Stimulated activated CD8-positive, alpha-beta memory T cell treated with anti-CD3 and anti-CD28 coated beads, Interleukin-15, amount 100 ng/mL, for 4 hours (primary cell): Measurements from ENCODE around the gene MFF.
"Not testable (repeated sequence)": the region's sequence is repeated elsewhere in the genome, so short reads cannot be mapped to it uniquely, and the experiment has no call there.

ENCODE experiments used
- DNase-seq, 2 donors: peaks; one replicate each; pipeline ENCODE4 v3.0.0-alpha.2; 2020; ENCODE audit warnings: low read depth in 2 of 2

MFF gene

DNA sequence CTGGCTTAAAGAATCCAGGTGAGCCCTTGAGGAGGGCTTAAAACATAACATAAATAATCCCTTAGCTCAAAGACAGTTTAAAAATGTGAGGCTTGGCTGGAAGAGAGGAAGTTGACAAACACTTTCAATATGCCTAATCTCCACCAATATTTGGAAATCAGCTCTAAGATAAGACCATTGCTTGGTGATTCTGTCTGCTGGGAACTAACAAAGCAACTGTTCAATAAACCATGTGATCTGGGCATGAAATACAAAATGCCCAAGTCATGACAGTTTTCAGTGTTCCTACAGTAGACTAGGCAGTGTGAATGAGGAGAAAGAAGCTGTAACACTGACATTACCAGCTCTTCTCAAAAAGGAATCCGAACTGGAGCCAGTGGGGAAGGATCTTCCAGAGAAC, 10.7 kb downstream of the MFF start:
- DNase-seq: no peak

DNA sequence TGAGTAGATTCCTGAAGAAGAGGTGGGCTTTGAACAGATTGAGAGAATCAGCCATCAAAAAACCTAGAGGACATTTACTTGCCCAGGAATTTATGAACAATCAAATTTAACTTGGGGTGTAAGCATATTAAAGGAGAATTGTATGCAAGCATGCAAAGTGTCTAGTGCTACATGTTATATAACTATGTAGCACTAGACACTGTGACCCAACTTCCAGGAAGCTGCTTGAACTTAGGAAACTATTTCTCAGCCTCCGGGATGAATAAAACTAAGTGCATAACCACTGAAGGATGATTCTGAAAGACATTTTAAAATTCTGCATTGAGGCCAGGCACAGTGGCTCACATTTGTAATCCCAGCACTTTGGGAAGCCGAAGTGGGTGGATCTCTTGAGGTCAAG, 12.4 kb downstream of the MFF start:
- no peak for DNase-seq

DNA sequence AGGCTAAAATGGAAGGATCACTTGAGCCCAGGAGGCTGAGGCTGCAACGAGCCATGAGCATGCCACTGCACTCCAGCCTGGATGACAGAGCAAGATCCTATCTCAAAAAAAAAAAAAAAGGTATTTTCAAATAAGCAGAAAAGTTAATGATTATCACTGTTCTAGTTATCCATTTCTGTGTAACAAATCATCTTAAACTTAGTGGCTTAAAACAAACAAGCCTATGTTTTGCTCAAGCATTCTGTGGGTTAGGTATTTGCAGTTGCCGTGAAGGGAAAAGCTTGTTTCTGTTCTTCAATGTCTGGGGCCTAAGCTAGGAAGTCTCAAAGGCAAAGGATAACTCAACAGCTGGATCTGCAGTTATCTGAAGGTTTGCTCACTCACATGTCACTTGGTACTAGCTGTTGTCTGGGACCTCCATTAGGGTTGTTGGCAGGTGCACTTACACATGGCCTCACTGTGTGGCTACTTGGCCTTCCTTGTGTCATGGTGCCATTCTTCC, 14.1 kb downstream of the MFF start:
- DNase-seq: no peak

DNA sequence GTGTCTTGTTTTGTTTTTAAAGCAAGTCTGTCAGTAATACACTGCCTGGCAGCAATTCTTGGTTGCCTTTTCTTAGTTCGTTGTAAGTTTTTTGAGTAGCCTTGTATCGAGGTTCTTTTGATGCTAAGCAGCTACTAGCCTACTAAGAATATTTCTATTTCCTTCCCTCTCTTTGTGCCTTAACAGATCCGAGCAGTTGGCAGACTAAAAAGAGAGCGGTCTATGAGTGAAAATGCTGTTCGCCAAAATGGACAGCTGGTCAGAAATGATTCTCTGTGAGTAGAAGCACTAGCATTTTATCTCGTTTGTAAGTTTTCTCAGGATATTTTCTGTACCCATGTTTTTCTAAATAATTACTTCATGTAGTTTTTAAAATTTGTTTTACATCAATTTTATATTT, 15.1 kb downstream of the MFF start:
- no peak for DNase-seq

DNA sequence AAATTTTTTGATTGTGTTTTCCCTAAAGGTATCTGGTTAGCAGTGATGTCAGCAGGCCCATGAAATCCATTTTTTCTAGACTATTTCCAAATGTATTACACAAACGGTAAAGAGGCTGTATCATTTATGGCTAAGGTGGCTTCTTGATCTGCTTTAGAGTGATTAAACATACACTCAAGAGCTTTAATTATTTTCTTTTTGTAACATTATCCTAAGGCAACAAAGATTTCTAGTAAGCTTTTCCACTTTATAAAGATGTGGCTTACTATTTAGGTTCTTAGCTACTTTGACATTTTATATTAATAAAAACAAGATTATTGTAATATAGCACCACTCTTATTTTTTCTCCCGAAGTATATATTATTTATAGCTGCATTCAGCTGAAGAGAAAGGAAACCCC, 16.5 kb downstream of the MFF start:
- DNase-seq: no peak

DNA sequence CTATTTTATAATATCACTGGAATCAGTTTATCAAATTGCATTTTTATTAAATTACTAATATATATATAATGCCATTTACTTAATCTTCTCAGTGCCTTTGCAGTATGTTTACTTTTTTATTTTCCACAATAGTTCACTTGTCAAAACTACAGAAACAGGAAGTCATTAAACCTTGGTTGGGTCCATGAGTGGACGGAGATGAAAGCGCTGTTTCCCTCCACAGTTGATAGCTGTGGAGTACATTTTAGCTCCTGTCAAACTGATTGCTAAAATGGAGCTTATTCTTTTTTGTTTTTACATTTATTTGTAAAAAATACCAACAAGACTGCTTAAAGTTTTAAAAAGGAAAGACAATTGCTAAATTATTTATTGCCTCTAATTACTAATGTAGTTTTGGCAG, 19.2 kb downstream of the MFF start:
- no peak for DNase-seq

DNA sequence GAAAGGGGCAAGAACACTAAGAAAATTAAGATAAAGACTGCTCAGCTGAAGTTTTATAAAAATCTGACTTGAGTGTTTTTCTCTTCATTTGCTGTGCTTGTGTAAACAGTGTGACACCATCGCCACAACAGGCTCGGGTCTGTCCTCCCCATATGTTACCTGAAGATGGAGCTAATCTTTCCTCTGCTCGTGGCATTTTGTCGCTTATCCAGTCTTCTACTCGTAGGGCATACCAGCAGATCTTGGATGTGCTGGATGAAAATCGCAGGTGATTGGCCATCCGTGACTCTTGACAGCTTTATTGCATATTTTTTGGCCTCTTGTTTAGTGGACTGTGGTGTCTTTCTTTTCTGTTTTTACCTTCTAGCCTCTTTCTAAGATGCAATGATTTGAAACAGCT, 22.1 kb downstream of the MFF start:
- no peak for DNase-seq

DNA sequence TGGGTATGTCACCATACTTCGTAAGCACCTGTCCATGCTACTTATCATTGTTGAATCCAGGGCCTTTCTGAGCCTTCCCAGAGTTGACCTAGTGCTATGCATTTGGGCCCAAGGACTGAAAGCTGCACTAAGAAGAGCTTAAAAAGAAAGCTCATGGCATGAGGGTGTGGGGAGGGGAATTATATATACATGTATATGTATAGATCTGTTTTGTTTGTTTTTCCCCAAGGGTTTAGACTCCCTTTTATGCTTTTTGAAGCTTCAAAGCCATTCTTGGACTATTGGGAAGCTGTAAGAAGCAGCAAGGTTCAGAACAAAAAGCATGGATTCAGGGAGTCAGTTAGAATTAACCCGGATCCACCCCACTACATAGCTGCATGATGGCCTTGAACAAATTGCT, 23.3 kb downstream of the MFF start:
- DNase-seq: no peak

DNA sequence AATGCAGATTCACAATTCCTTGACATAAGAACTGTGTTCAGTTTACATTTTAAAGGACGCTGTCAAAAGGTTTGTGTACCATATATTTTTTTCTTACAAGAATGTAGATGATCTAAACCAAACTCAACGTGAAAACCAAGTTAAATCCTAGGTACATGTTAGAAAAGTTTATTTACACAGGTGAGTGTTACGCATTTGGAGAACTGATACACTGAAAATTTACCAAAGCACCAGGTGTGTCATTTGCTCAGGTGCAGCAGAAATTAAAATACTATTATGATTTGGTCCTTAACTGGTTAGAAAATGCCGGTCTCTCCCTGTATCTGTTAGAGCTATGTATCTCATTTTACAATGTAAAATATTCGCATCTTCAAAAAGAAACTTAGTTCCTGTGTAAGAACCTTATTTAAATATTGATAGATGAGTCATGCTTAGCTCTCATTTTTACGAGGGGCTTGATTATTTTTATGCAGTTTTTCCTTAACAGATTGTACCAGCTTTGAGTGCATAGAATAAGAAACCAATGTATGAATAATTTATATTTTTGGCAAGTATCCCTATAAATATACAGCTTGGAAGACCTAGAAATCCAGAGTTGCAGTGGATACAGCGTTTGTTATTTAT, 25.1 kb downstream of the MFF start:
- DNase-seq: no peak

DNA sequence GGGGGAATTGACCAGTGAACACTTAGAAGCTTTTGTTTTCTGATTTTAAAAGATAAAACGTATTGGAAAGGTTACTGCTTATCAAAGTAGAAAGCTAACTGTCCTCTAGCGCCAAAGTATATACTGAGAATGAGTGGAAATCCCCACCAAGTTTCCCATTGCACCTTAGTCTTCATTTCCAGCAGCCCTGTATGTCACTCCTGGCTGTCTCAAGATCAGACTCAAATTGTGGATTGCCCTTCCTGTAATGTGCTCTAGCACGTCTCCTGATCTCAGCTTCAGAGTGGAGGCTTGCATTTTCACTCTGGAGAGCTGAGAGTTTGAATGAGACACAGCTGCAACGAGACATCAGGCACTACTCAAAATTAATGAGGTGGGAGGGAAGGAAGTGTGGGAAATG, 26.6 kb downstream of the MFF start:
- DNase-seq: no peak

DNA sequence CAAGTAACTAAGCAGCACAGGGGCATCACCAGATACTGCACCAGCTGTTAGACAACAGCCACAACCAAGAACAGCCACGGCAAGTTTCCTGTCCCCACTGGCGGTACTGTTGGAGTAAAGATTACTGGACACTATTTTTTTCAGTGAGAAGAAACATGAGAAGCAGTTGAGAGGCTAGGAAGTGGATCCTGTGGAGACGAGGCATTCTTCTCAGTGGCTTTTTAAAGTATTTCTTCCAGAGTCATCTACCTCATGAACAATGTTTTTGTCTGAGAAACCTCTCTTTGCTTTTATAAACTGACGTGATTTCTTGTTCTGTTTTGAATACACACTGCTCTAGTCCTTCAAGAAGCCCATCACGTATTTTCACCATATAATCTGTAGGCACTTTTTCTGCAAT, 35.3 kb downstream of the MFF start:
- no peak for DNase-seq

DNA sequence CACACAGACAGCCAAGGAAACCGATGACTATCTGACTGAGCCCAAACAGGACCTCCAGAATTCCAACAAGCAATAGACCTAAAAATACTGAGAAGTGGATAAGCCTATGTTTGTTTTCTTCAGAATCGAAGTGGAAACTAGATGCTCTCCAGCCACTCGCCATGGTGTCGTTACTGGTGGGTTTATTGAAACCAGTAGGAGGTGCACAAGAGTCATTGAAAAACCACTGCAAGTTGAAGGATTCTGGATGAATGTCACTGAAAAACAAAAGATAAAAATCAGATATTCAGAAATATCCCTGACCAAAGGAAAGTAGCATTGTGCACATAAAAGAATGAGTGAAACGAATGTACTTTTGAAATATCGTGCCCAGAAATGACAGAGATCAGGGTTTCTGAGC, 38.7 kb downstream of the MFF start:
- no peak for DNase-seq

DNA sequence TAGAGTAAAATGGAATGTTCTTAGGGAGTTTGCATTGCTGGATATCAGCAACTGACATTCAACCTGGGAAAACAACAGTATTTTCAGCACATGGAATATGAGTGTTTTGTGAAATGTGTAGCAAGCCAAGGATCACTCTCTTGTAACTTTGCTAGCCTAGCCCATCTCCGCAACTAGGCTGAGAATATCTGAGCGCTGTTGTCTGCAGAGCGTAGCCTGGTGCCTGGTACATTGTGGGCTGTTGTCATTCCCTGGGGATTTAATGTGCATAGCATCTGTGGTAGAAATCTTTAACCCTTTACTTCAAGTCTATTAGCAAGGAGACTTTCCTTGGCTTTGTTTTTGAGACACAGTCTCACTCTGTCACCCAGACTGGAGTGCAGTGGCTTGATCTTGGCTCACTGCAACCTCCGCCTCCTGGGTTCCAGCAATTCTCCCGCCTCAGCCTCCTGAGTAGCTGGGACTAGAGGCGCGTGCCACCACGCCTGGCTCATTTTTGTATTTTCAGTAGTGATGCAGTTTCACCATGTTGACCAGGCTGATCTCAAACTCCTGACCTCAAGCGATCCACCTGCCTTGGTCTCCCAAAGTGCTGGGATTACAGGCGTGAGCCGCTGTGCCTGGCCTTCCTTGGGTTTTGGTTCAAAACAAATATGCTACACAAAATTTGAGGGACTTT, 39.7 kb downstream of the MFF start:
- DNase-seq: not testable (repeated sequence)

DNA sequence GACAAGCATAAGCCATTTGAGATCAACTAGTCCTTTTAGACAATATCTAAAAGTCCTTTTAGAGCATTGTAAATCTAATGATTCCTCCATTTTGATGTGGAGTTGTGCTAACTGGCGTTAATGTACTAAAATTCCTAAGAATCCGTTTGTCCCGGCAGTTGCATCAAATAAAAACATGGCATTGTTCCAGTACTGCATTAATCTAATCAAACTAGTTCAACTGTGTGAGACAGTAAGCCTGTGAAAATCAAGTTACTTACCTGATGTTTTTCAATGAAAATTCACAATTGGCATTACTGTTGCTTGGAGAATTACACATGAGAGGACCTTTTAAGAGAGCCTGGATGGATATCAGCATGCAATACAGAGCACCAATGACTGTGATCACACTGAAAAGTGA, 40.8 kb downstream of the MFF start:
- no peak for DNase-seq

DNA sequence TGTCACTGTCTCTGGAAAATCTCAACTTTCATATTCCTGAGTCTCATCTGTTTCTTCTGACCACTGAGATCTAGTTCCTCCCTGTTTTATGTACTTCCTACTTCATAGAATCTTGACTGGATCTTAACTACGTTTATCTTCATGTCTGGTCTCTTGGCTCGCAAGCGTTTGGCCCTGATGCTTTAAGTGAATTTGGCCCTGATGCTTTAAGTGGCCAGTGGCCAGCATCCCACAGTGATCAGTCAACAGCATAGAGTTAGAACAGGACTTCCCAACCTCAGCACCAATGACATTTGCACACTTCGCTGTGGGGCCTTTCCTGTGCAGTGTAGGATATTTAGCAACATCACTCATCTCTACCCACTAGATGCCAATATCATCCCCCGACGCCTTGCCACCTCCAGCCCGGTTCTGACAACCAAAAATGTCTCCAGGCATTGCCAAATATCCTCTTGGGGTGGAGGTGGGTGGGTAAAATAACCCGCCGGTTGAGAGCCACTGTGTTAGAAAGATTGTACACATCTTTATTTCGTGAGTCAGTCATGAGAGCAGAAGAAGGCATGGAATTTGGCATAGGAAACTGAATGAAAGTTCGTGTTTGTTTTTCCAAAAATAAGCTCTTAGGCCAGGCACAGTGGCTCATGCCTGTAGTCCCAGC, 41.8 kb downstream of the MFF start:
- DNase-seq: no peak

DNA sequence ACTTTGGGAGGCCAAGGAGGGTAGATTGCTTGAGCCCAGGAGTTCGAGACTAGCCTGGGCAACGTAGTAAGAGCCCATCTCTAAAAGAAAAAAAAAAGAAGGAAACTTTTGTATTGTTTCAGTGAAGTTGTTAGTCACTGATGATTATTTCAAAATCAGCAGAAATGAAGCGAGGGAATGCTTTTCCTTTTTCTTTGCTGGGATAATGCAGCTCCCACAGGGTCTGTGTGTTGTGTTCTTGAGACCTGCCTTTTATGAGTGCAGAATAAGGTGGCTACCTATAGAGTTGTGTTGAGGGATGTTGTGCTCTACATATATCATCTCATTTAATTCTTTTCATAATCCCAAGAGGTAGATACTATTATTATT, 42.4 kb downstream of the MFF start:
- DNase-seq: no peak

DNA sequence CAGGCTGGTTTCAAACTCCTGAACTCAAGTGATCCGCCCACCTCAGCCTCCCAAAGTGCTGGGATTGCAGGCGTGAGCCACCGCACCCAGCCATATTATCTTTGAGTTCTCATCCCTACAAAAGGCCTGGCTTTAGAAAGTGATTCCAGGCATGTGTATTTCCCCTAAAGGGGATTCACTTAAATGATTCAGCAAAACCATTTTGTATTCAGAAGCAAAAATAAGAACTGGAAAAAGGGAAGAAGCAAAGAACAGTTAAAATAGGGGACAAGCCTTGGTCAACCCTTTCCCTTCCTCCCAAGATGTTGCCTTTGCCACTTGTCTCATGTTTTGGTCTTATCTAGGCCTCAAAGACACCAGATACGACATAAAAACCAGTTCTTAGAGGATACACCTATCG, 43.5 kb downstream of the MFF start:
- DNase-seq: no peak

DNA sequence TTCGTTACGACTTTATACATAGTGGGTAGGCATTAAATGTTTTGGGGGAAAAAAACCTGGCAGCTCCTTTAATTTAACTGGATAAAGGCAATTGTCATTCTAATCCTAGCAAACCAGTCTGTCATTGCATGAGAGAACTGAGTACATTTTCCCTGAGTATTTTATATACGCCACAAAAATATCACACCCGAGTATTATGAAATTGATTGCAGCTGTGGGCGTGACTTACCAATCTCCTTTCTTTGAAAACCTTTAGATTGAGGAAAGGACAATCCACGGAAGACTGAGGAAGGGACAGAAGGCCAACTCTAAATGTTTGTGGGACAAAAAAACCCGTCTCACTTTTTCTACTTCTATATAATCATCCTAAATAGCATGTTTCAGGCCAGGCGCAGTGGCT, 45.0 kb downstream of the MFF start:
- no peak for DNase-seq

DNA sequence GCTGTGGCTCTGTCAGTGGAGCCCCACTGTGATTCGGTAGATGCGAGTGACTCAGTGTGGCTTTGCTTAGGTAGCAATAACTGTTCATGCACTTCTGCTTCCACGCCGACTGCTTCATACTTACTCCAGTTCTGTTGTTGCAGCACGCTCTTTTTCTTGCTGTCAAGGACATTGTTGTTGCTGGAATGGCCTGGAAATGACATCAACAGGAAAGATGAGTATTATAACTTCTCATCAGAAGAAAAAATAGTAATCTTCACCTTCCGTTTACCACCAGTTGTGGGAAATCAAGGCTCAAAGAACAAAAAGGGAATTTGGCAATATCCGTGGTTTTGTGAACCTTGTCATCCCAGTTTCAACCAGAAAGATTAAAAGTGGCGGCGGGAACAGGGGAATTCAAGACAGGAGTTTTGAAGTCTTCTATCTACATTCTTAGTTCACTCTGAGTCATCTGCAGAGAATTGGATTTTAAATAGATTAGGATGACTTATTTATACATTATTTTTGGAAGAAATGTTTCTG, 45.8 kb downstream of the MFF start:
- DNase-seq: no peak

DNA sequence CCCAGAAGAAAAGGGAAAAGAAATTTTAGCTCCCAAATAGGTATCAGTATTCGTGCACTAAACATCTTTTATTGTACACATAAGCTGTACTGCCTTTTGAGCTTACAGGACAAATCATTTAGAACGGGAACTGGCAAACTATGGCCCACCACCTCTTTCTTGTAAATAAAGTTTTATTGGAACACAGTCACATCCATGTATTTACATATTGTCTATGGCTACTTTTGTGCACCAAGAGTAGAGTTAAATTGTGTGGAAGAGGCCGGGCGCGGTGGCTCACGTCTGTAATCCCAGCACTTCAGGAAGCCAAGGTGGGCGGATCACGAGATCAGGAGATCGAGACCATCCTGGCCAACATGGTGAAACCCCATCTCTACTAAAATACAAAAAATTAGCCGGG, 48.3 kb downstream of the MFF start:
- DNase-seq: no peak

DNA sequence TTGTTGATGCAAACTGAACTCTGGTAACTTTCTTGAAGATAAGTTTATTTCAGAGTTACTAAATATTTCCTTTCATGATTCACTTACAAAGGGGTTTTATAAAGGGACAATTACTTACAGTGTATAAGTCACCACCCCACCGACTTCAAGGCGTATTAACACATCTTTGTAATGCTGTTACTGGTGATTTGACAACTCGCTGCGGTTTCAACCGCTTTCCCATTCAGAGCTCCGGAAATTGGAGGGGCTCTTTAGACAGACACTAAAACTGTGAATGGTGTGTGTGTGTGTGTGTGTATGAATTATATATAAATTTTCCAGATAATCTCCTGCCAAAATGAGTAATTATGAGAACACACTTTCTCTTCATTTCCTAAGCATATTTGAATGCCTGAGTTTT, 49.1 kb downstream of the MFF start:
- DNase-seq: peak in 1 of 2 donors; percentile 15

DNA sequence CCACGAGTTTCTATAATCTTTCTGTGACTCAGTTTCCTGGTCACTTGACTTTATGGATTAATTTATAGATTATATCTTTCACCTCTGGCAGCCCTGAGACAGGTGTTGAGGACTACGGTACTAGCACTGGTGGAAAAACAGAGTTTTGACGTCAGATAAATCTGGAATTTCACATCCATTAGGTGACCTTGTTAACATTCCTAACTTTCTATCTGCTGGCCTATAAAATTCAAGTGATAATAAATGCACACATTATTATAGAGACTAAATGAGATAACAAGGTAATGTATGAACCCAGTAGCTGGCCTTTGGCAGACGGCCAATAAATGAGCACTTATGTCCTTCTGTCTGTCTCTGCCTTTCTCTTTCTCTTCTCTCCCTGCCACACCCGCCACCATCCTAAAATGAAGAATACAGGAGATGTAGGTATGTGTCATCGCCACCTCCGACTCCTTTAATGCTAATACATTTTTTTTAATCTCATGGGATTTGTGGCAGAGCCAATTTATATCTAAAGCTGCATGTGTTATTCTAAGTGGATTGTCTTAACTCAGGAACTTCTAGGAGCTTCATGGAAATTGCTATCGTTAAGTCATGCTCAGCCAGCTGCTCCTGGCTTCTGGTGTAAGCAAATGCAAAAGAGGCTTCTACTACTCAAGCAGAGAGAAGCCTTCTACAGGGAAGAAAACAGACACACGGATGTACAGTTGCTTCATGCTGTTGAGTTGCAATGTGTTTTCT, 51.8 kb downstream of the MFF start:
- DNase-seq: no peak
